T1000 (cell line): ENCODE results near the gene ABCG8.

ENCODE experiments used
- DNase-seq: peaks from one replicate; lab custom pipeline; 2025; ENCODE audit warnings: mixed read lengths; lab: John Stamatoyannopoulos, UW

Gene ABCG8

GRCh38 chr2:43924463-43924862, 85.7 kb downstream of the ABCG8 start:
- no peak for DNase-seq

GRCh38 chr2:43925431-43925830, 86.7 kb downstream of the ABCG8 start:
- no peak for DNase-seq

DNA sequence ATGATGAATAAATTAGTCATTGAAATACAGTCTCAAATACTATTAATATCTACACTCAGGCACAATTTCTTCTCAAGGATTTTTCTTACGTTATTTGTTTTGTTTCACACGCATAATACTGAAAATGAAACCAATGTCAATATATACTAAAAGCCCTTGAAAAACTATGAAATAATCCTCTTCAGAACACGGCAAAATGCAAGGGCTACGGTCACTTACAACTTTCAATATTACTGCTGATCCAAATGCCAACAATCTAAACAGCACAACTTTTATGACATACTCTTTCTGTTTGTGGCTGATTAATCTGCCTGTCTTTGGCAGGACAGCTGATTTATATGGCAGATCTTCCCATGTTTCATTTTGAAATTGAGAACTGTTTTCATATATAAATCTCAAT, 88.7 kb downstream of the ABCG8 start:
- no peak for DNase-seq

GRCh38 chr2:43931293-43931692, 92.5 kb downstream of the ABCG8 start:
- no peak for DNase-seq
